ENCODE measurements around the gene WNT2B.

DNA sequence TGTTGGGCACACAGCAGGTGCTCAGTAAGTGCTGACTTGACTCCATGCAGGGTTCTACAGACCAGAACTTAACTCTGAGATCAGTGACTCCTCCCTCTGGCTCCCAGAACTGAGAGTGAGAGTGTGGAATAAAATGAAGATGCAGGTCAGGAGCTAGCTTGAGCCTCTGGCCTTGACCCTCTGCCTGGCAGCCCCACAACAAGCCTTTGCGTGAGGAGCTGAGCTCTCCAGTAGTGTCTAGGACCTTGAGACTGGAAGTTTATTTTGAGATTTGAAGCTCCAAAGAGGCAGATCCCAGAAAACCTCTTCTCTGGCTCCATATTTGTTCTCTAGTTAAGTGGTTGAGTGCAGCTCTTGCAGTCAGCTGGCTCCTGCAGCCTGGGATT lies 3.4 kb upstream of the WNT2B start:
- TF ChIP-seq ZFP30 (CRISPR knock-in tag; IDR thresholded peaks at IDR 0.05) (no peak), TCF4 (CRISPR knock-in tag; IDR thresholded peaks at IDR 0.05; ENCODE audit: borderline replicate concordance) (no peak), ZNF565 (CRISPR knock-in tag; conservative IDR thresholded peaks at IDR 0.05; ENCODE audit: low read depth) (no peak), ARNTL (CRISPR knock-in tag; IDR thresholded peaks at IDR 0.05; ENCODE audit: borderline replicate concordance, low read depth) (no peak)

All from SK-N-SH treated with all-trans-retinoic acid at 6 μM for 48 hours (cell line).